GM10248 (cell line): ENCODE data around the gene ADAMTSL1.

ENCODE experiments used
- CTCF ChIA-PET: fragments of 300-600 bp; sonication (Branson Sonifier 250); formaldehyde crosslinking; extraction: SDS; loops from one replicate; lab custom pipeline; 2021; ENCODE audit warnings: antibody characterized with exemption; lab: Yijun Ruan, JAX
- POLR2A ChIA-PET: fragments of 350-650 bp; sonication (Branson Sonifier 250); formaldehyde crosslinking; extraction: SDS; loops from one replicate; lab custom pipeline; 2020; ENCODE audit warnings: antibody characterized with exemption; lab: Yijun Ruan, JAX
- DNase-seq: peaks from one replicate; pipeline ENCODE4 v3.0.0; 2012; ENCODE audit errors: extremely low spot score
- TF ChIP-seq, protein P1 (sequence below): IDR thresholded peaks from 2 replicates; pipeline ENCODE4 v1.5.1; 2012; ENCODE audit warnings: mild to moderate bottlenecking, low read depth; ENCODE audit errors: extremely low read depth, missing control alignments, control extremely low read depth

ADAMTSL1 gene

DNA sequence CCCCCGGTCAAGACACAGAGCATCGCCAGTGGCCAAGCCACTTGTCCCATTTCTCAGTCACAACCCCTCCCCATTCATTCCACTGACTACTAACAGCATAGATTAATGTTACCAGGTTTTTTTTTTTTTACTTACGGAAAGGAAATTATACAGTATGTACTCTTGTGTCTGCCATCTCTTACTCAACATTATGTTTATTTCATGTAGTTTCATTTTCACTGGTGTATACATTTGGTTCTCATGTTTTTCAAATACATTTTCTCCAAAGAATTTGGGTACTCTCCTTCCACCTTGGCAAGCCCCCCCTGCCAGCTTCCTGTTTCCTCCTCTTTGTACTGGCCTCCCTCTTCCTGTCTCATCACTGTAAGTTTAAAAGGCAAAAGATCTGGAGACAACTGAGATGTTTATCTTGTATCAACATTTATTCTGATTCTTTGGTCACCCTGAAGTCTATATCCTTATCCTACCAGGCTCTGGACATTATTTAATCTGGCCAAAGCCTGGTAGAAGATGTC lies 351.8 kb downstream of the ADAMTSL1 start:
- ChIA-PET CTCF (interaction anchor here (1.0 to 1.2 kb wide), 3 partner anchors 56 to 383 kb away, joined by 3 to 4 read pairs (median 4); no protein-coding TSS in a partner anchor), POLR2A (no interaction called here)
- DNase-seq, result no peak
- TF ChIP-seq, protein P1, sequence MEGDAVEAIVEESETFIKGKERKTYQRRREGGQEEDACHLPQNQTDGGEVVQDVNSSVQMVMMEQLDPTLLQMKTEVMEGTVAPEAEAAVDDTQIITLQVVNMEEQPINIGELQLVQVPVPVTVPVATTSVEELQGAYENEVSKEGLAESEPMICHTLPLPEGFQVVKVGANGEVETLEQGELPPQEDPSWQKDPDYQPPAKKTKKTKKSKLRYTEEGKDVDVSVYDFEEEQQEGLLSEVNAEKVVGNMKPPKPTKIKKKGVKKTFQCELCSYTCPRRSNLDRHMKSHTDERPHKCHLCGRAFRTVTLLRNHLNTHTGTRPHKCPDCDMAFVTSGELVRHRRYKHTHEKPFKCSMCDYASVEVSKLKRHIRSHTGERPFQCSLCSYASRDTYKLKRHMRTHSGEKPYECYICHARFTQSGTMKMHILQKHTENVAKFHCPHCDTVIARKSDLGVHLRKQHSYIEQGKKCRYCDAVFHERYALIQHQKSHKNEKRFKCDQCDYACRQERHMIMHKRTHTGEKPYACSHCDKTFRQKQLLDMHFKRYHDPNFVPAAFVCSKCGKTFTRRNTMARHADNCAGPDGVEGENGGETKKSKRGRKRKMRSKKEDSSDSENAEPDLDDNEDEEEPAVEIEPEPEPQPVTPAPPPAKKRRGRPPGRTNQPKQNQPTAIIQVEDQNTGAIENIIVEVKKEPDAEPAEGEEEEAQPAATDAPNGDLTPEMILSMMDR, result no peak

DNA sequence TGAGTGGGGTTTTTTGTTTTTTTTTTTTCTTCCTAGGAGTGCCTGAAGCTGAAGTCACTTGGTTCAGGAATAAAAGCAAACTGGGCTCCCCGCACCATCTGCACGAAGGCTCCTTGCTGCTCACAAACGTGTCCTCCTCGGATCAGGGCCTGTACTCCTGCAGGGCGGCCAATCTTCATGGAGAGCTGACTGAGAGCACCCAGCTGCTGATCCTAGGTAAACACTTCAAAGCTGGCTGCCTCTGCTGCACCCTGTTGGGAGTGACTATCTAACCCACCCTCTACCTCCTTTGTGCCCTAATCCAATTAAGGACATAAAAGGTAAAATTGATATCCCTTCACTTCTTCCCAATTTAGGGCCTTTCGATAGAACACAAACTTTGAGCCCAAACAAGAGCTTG lies 352.3 kb downstream of the ADAMTSL1 start:
- TF ChIP-seq, protein P1, result no peak
- CTCF ChIA-PET, result interaction anchor here (1.0 to 1.2 kb wide), 2 partner anchors 55 to 383 kb away, joined by 4 read pairs; no protein-coding TSS in a partner anchor
- POLR2A ChIA-PET, result no interaction called here
- DNase-seq, result no peak

DNA sequence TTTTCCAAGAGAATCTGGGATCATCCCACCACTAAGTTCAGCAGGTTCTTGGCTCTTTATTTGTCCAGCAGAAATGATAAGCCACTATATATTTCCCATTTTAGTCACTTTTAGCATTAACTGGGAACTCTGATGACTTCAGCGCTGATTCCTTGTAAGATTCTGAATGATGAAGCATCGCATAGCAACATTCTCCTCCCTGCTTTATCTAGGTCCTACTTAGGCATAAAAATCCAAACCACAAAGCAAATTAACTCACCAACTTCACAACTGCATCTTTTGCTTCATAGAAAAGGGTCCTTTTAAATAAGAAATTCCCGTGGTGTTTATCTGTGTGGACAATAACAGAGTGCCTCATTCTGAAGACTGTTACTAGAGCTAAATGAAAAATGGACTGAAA lies 355.1 kb downstream of the ADAMTSL1 start:
- POLR2A ChIA-PET, result no interaction called here
- CTCF ChIA-PET, result no interaction called here
- TF ChIP-seq, protein P1, result no peak

DNA sequence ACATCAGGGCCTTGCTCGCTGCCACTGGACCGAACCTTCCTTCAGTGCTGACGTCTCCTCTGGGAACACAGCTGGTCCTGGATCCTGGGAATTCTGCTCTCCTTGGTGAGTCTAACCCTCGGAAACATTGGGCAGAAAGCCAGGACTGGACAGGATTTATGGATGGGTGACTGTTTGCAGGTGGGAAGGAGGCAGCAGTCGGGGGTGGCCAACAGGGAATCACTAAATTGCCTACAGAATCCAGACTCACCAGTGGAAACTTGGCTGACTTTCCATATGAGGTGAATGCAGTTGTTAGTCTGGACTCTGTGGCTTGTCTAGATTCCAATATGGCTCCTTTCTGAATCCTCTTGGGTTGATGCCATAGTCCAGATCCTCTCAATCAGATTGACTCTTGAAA lies 355.9 kb downstream of the ADAMTSL1 start:
- CTCF ChIA-PET, result no interaction called here
- no peak for DNase-seq
- TF ChIP-seq, protein P1, result no peak
- POLR2A ChIA-PET, result no interaction called here

More for the DNA sequence above, 355.1 kb downstream of the ADAMTSL1 start:
- DNase-seq, result no peak

- POLR2A ChIA-PET, result no interaction called here
- no peak for DNase-seq
- CTCF ChIA-PET, result no interaction called here
- TF ChIP-seq, protein P1, result no peak
These were observed 360.9 kb downstream of the ADAMTSL1 start for GRCh38 chr9:18834740-18835361.

DNA sequence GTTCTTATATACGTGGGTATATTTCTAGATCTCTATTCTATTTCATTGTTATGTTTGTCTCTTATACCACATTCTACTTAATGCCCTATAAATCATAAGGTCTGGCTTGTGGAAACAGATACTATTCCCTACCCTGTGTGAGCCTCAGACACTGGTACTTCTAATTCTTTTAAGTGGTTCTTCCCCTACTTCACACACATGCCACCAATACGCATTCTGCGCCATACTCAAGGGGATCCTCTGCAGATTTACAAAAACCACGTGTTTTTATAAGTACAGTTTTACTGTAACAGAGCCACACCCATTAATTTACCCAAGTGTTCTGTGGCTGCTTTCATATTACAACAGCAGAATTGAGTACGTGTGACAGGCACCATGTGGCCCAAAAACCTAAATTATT lies 363.4 kb downstream of the ADAMTSL1 start:
- TF ChIP-seq, protein P1, result no peak
- DNase-seq, result no peak
- POLR2A ChIA-PET, result no interaction called here
- CTCF ChIA-PET, result no interaction called here
